ENCODE measurements around the gene KCMF1.

KCMF1 gene

GRCh38 chr2:85089585-85089984 is 118.6 kb downstream of the KCMF1 start:
- Mint-ChIP-seq H3K27ac (no peak overlapping the region), H3K4me3 (no peak overlapping the region), H3K27me3 (no peaks in the 10 kb centered on the region), H3K36me3 (ENCODE audit: low read depth) (no peaks in the 10 kb centered on the region), H3K4me1 (ENCODE audit: low read depth) (no peaks in the 10 kb centered on the region), H3K9me3 (no peaks in the 10 kb centered on the region)

GRCh38 chr2:85091838-85092237 is 120.9 kb downstream of the KCMF1 start:
- Mint-ChIP-seq H3K27me3 (peaks cover 5% of the 10 kb centered on the region), H3K4me3 (no peak overlapping the region), H3K4me1 (ENCODE audit: low read depth) (no peaks in the 10 kb centered on the region), H3K9me3 (no peaks in the 10 kb centered on the region), H3K36me3 (ENCODE audit: low read depth) (no peaks in the 10 kb centered on the region), H3K27ac (no peak overlapping the region)

- Mint-ChIP-seq H3K4me1 (ENCODE audit: low read depth) (no peaks in the 10 kb centered on the region), H3K4me3 (no peak overlapping the region), H3K9me3 (no peaks in the 10 kb centered on the region), H3K36me3 (ENCODE audit: low read depth) (no peaks in the 10 kb centered on the region), H3K27me3 (peaks cover 14% of the 10 kb centered on the region), H3K27ac (no peak overlapping the region)
These were observed 124.1 kb downstream of the KCMF1 start for GRCh38 chr2:85095094-85095493.

GRCh38 chr2:85096616-85097015 is 125.7 kb downstream of the KCMF1 start:
- H3K27ac Mint-ChIP-seq = no peak overlapping the region
- H3K9me3 Mint-ChIP-seq = no peaks in the 10 kb centered on the region
- H3K27me3 Mint-ChIP-seq = peaks cover 19% of the 10 kb centered on the region
- H3K4me1 Mint-ChIP-seq (ENCODE audit: low read depth) = no peaks in the 10 kb centered on the region
- H3K4me3 Mint-ChIP-seq = no peak overlapping the region
- H3K36me3 Mint-ChIP-seq (ENCODE audit: low read depth) = no peaks in the 10 kb centered on the region

- no peak overlapping the region for H3K4me3 Mint-ChIP-seq
- no peaks in the 10 kb centered on the region for H3K4me1 Mint-ChIP-seq (ENCODE audit: low read depth)
- H3K27me3 Mint-ChIP-seq = peaks cover 10% of the 10 kb centered on the region
- H3K36me3 Mint-ChIP-seq (ENCODE audit: low read depth) = no peaks in the 10 kb centered on the region
- H3K9me3 Mint-ChIP-seq = no peaks in the 10 kb centered on the region
- H3K27ac Mint-ChIP-seq = no peak overlapping the region
These were observed 133.3 kb downstream of the KCMF1 start for GRCh38 chr2:85104228-85104627.

GRCh38 chr2:85106489-85107180 is 135.7 kb downstream of the KCMF1 start:
- no peak overlapping the region for H3K27ac Mint-ChIP-seq
- H3K36me3 Mint-ChIP-seq (ENCODE audit: low read depth) = no peaks in the 10 kb centered on the region
- H3K27me3 Mint-ChIP-seq = peaks cover 8% of the 10 kb centered on the region
- no peaks in the 10 kb centered on the region for H3K4me1 Mint-ChIP-seq (ENCODE audit: low read depth)
- no peaks in the 10 kb centered on the region for H3K9me3 Mint-ChIP-seq
- no peak overlapping the region for H3K4me3 Mint-ChIP-seq
